ENCODE results near the gene ROGDI. TPM values are rescaled to one million over a fixed set of nuclear protein-coding genes. Genes with fewer than 3 reads are reported as not detected.

The ROGDI gene, protein sequence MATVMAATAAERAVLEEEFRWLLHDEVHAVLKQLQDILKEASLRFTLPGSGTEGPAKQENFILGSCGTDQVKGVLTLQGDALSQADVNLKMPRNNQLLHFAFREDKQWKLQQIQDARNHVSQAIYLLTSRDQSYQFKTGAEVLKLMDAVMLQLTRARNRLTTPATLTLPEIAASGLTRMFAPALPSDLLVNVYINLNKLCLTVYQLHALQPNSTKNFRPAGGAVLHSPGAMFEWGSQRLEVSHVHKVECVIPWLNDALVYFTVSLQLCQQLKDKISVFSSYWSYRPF
- total RNA-seq (2022; extraction: Qiagen RNA extraction; ENCODE audit: low read depth), result 10.1 to 16.3 TPM (median 14.8 TPM) in 5 replicates

DNA sequence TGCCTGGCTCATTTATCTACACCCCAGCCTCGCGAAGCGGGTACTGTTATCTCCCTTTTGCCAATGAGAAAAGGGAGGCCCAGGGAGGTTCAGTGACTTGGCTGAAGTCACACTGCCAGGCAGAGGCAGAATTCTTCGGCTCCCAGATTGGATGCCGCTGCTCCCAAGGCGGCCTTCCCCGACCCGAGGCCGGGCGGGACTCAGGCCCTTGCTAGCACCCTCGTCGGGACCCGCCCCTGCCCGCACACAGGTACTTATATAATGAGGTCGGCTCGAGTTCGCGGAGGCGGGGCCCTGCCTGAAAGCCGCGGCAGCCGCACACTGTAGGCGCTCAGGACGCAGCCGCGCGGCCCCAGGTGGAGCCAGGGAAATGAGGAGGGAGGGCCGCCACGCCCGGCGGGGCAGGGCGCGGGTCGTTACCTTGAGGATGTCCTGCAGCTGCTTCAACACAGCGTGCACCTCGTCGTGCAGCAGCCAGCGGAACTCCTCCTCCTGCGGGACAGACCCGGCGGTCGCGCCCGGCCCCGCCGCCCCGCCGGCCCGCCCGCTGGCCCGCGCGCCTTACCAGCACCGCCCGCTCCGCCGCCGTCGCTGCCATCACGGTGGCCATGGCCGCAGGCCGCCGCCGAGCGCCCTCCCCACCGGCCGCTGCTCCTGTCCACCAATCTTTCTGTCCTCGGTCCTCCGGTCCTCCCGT is at the start of gene ROGDI:
ROGDI (minus strand) TSS at position 672 of the 697 bp plus-strand sequence; CDS start at position 610, 62 bp downstream.

DNA sequence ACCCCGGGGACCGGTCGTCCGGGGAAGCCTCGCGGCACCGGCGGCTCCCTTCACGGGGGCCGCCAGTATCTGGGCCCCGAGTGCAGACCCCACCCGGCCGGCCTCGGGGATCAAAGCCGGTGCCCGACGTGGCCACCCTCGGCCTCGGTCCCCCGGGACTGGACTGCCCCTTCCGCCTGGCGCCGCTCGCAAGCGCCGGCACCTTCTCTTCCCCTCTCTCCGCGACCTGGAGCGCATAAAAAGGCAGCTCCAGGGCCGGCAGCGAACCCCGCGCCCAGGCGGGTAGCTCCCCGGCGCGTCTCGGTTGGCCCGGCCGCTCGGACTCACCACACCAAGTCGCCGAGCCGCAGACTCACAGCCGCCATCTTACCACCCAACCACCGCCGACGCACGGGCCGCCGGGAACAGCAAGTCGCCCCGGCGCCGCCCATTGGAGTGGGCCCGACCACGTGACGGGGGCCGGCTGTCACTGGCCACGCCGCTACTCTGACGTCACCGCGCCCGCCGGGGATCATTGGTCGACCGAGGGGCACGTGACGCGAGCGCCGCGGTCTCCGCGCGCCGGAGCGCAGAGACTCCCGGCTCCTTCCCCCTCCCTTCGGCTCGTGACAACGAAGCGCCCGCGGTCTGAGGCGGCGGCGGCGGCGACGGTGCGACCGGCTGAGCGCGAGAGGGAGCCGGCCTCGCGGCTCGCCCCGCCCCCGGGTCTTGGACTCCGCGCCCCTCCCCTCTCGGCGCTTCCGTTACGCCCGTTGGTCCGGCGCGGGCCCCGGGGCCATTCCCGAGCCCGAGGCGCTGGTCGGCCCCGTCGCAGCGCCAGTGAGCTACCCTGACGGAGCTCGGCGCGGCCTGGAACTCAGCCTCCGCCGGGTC is 44.7 kb upstream of the ROGDI start, which contains the start of the genes GLYR1 and UBN1:
GLYR1 (minus strand) TSS at position 388 of the 873 bp plus-strand sequence; CDS start at position 365, 23 bp downstream.
UBN1 (plus strand) TSS at position 581 of the 873 bp plus-strand sequence. CDS start 5,437 bp downstream, outside the sequence.

DNA sequence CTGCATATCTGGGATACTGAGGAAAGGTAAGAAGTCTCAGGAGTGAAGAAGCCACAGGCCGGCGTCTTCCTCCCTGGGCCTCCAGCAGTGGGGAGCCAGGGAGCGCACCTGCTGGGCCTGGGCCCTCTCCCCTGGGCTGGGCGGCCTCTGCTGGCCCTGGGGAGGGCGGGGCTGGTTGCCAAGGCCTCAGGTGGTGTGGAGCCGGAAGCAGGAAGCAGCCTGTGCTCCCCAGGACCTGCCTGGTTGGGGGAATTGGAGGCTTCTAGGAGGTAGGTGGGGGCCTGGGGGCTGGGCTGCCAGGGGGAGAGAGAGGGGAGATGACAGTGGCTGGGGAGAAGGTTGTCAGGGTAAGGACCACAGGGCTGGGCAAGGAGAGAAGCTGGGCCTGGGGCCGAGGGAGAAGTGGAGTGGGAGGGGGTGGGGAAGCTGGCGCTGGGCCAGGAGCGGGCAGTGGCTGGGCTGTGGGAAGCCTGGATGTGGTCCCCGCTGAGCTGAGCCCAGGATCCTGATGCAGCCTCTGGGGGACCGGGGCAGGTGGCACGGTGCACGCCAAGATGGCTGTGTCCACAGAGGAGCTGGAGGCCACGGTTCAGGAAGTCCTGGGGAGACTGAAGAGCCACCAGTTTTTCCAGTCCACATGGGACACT is 7.1 kb downstream of the ROGDI start, which contains the start of gene SMIM22:
SMIM22 (plus strand) TSS at position 189 of the 647 bp plus-strand sequence; CDS start at position 555, 366 bp downstream.

DNA sequence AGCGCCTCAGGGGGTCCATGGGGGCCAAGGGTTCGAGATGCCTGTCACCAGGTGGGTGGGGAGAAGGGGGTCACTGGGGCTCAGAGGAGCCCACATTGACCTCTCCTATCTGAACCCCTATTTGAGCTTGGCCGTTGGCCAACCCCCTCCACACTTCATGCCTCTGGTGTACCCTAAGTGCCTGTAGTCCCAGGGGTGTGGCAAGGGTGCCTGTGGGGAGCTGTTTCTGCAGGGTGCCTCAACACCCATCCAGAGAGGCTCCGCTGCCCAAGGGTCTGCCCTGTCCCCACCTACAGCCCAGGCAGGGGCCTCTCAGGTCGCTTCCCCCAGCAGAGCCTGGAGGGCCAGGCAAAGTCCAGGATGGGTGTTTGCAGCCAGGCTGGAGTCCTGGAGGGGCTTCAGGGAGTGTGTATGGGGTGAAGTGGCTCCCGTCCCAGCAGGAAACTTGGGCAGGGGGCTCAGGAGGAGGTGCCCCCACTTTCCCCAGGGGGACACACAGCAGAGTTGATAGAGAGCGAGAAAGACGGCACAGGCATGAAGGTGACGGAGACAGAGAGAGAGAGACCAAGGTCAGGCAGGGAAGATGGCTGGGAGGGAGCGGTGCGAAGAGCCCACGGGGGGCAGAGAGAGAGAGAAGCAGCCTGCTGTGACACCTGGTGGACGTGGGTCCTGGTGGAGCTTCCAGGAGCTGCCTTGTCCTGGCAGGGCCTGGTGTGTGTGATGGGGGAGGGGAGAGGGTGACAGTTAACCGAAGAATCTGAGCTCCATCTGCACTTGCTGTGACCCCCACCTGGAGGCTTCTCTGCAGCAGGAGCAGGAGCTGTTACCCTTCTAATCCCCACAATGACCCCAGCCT is 14.6 kb downstream of the ROGDI start, which contains the start of gene SEPTIN12:
SEPTIN12 (minus strand) TSS at position 719 of the 856 bp plus-strand sequence; CDS start at position 19, 700 bp downstream.

DNA sequence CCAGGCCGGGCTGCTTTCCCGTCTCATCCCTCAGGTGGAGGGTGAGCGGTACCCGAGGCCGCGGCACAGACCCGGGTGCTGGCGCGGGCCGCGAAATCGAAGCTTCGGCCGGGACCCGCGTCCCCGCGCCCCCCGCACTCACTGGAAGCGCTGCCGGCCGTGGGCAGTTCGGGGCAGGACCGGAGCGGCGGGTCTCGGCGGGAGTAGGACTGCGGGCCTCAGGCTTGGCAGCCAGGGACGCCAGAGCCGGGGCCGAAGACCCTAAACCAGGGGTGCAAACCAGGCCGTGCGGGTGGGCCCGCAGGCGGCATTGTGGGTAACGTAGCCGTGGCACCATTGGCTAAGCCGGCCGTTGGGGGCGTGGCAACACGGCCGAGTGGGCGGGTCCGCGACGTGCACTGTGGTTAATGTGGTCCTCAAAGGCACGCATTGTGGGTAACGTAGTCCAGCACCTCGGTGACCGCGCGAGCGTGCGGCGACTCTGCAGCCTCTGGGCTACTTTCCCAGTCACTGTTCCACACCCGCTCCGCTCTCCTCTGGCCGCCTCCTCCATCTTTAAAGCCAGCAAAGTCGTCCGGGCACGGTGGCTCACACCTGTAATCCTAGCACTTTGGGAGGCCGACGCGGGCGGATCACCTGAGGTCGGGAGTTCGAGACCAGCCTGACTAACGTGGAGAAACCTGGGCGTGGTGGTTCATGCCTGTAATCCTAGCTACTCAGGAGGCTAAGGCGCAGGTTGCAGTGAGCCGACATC is 35.4 kb downstream of the ROGDI start, which contains the start of gene ZNF500:
ZNF500 (minus strand) TSS at position 288 of the 754 bp plus-strand sequence. CDS start 1,184 bp downstream, outside the sequence.

Other genes with a start within 250 kb of the ROGDI start
- not detected in 5 replicates for gene C16orf96, start 246.3 kb downstream of the ROGDI start, total RNA-seq (2022; extraction: Qiagen RNA extraction; ENCODE audit: low read depth)
- gene UBALD1, start 187.7 kb downstream of the ROGDI start, total RNA-seq (2022; extraction: Qiagen RNA extraction; ENCODE audit: low read depth), result 33.7 to 66.3 TPM (median 62.3 TPM) in 5 replicates
- 33.0 to 44.1 TPM (median 38.6 TPM) in 5 replicates for gene MGRN1, start 177.8 kb downstream of the ROGDI start, total RNA-seq (2022; extraction: Qiagen RNA extraction; ENCODE audit: low read depth)
- 16.1 to 25.8 TPM (median 23.2 TPM) in 5 replicates for gene NUDT16L1, start 109.1 kb downstream of the ROGDI start, total RNA-seq (2022; extraction: Qiagen RNA extraction; ENCODE audit: low read depth)
- 22.1 to 26.7 TPM (median 25.3 TPM) in 5 replicates for gene ANKS3, start 68.4 kb downstream of the ROGDI start, total RNA-seq (2022; extraction: Qiagen RNA extraction; ENCODE audit: low read depth)
- gene DNAAF8, start 68.1 kb downstream of the ROGDI start, total RNA-seq (2022; extraction: Qiagen RNA extraction; ENCODE audit: low read depth), result 0.91 to 2.0 TPM (median 1.6 TPM) in 5 replicates
- 6.6 to 10.1 TPM (median 7.9 TPM) in 5 replicates for gene ZNF500, start 35.5 kb downstream of the ROGDI start, total RNA-seq (2022; extraction: Qiagen RNA extraction; ENCODE audit: low read depth)
- not detected in 5 replicates for gene SEPTIN12, start 14.3 kb downstream of the ROGDI start, total RNA-seq (2022; extraction: Qiagen RNA extraction; ENCODE audit: low read depth)
- gene SMIM22, start 7.3 kb downstream of the ROGDI start, total RNA-seq (2022; extraction: Qiagen RNA extraction; ENCODE audit: low read depth), result not detected in 5 replicates
- 37.5 to 43.5 TPM (median 41.5 TPM) in 5 replicates for gene GLYR1, start 44.7 kb upstream of the ROGDI start, total RNA-seq (2022; extraction: Qiagen RNA extraction; ENCODE audit: low read depth)
- 23.8 to 29.8 TPM (median 27.4 TPM) in 5 replicates for gene UBN1, start 44.8 kb upstream of the ROGDI start, total RNA-seq (2022; extraction: Qiagen RNA extraction; ENCODE audit: low read depth)
- 1.9 to 2.7 TPM (median 2.4 TPM) in 5 replicates for gene PPL, start 134.5 kb upstream of the ROGDI start, total RNA-seq (2022; extraction: Qiagen RNA extraction; ENCODE audit: low read depth)
- 0.05 to 0.09 TPM (median 0.06 TPM) in 4 of 5 replicates, not detected in the other for gene SEC14L5, start 155.7 kb upstream of the ROGDI start, total RNA-seq (2022; extraction: Qiagen RNA extraction; ENCODE audit: low read depth)
- gene NAGPA, start 231.3 kb upstream of the ROGDI start, total RNA-seq (2022; extraction: Qiagen RNA extraction; ENCODE audit: low read depth), result 13.1 to 20.2 TPM (median 17.0 TPM) in 5 replicates

Data from A549 treated with RU486 at 1 μM for 4 hours (cell line).